Measurements from ENCODE around the gene XYLT1. TPM values are rescaled to one million over a fixed set of nuclear protein-coding genes. Genes with fewer than 3 reads are reported as not detected.

The XYLT1 gene
- total RNA-seq, 2 experiments from 2014 or later = 5.1 to 6.2 TPM

GRCh38 chr16:17105239-17105797 is 365.4 kb downstream of the XYLT1 start:
- ChIA-PET POLR2A (no interaction called here), CTCF (interaction anchor here (0.5 to 1.0 kb wide), 3 partner anchors 14 to 1349 kb away, joined by 3 read pairs; no protein-coding TSS in a partner anchor)
- H3K36me3 Mint-ChIP-seq (ENCODE audit: low read depth) = peaks cover 4% of the 10 kb centered on the region
- no peak overlapping the region for H3K27ac Mint-ChIP-seq
- intact Hi-C loops (cut with DNase I, micrococcal nuclease) = no loop called here
- DNase-seq = no peak
- ATAC-seq = no peak
- peaks cover 9% of the 10 kb centered on the region for H3K4me1 Mint-ChIP-seq
- H3K4me3 Mint-ChIP-seq = no peak overlapping the region
- peaks cover 3% of the 10 kb centered on the region for H3K9me3 Mint-ChIP-seq (ENCODE audit: low read depth)
- no peaks in the 10 kb centered on the region for H3K27me3 Mint-ChIP-seq

- DNase-seq (no peak), ATAC-seq (no peak)
- intact Hi-C loops (cut with DNase I, micrococcal nuclease) = no loop called here
- POLR2A ChIA-PET = no interaction called here
- Mint-ChIP-seq H3K36me3 (ENCODE audit: low read depth) (no peaks in the 10 kb centered on the region), H3K4me3 (no peak overlapping the region), H3K27me3 (no peaks in the 10 kb centered on the region), H3K4me1 (peaks cover 9% of the 10 kb centered on the region), H3K27ac (peak overlapping the region; percentile 32), H3K9me3 (ENCODE audit: low read depth) (peaks cover 3% of the 10 kb centered on the region)
- CTCF ChIA-PET = interaction anchor here (1.0 kb wide), 1 partner anchor 15 kb away, joined by 3 read pairs; no protein-coding TSS in a partner anchor
These were observed 366.1 kb downstream of the XYLT1 start for GRCh38 chr16:17104654-17105053.

- Mint-ChIP-seq H3K27ac (no peak overlapping the region), H3K36me3 (ENCODE audit: low read depth) (no peaks in the 10 kb centered on the region), H3K4me1 (peaks cover 9% of the 10 kb centered on the region), H3K4me3 (no peak overlapping the region), H3K9me3 (ENCODE audit: low read depth) (peaks cover 3% of the 10 kb centered on the region), H3K27me3 (no peaks in the 10 kb centered on the region)
- POLR2A ChIA-PET = no interaction called here
- DNase-seq (no peak), ATAC-seq (no peak)
- intact Hi-C loops (cut with DNase I, micrococcal nuclease) = no loop called here
- CTCF ChIA-PET = no interaction called here
These were observed 367.5 kb downstream of the XYLT1 start for GRCh38 chr16:17103216-17103615.

GRCh38 chr16:17101646-17102045 is 369.1 kb downstream of the XYLT1 start:
- peak; percentile 79 for ATAC-seq
- Mint-ChIP-seq H3K27me3 (no peaks in the 10 kb centered on the region), H3K4me1 (peaks cover 9% of the 10 kb centered on the region), H3K4me3 (no peak overlapping the region), H3K9me3 (ENCODE audit: low read depth) (peaks cover 3% of the 10 kb centered on the region), H3K27ac (no peak overlapping the region), H3K36me3 (ENCODE audit: low read depth) (no peaks in the 10 kb centered on the region)
- intact Hi-C loops (cut with DNase I, micrococcal nuclease) = no loop called here
- peak; percentile 12 for DNase-seq
- ChIA-PET POLR2A (interaction anchor here (0.6 kb wide), 1 partner anchor 75 kb away, joined by 3 read pairs; no protein-coding TSS in a partner anchor), CTCF (interaction anchor here (0.6 kb wide), 1 partner anchor 44 kb away, joined by 3 read pairs; no protein-coding TSS in a partner anchor)

- ChIA-PET CTCF (no interaction called here), POLR2A (no interaction called here)
- Mint-ChIP-seq H3K9me3 (ENCODE audit: low read depth) (peaks cover 3% of the 10 kb centered on the region), H3K27me3 (no peaks in the 10 kb centered on the region), H3K4me3 (no peak overlapping the region), H3K27ac (no peak overlapping the region), H3K36me3 (ENCODE audit: low read depth) (no peaks in the 10 kb centered on the region), H3K4me1 (no peaks in the 10 kb centered on the region)
- no peak for ATAC-seq
- intact Hi-C loops (cut with DNase I, micrococcal nuclease) = no loop called here
- DNase-seq = no peak
These were observed 372.1 kb downstream of the XYLT1 start for GRCh38 chr16:17098685-17099084.

GRCh38 chr16:17084130-17084529 is 386.6 kb downstream of the XYLT1 start:
- Mint-ChIP-seq H3K4me3 (no peak overlapping the region), H3K36me3 (ENCODE audit: low read depth) (no peaks in the 10 kb centered on the region), H3K27me3 (no peaks in the 10 kb centered on the region), H3K9me3 (ENCODE audit: low read depth) (no peaks in the 10 kb centered on the region), H3K27ac (no peak overlapping the region), H3K4me1 (no peaks in the 10 kb centered on the region)
- no peak for DNase-seq
- CTCF ChIA-PET = no interaction called here
- intact Hi-C loops (cut with DNase I, micrococcal nuclease) = no loop called here
- no peak for ATAC-seq
- POLR2A ChIA-PET = no interaction called here

GRCh38 chr16:17083628-17084027 is 387.1 kb downstream of the XYLT1 start:
- Mint-ChIP-seq H3K4me1 (no peaks in the 10 kb centered on the region), H3K27me3 (no peaks in the 10 kb centered on the region), H3K27ac (no peak overlapping the region), H3K36me3 (ENCODE audit: low read depth) (no peaks in the 10 kb centered on the region), H3K9me3 (ENCODE audit: low read depth) (no peaks in the 10 kb centered on the region), H3K4me3 (no peak overlapping the region)
- no peak for ATAC-seq
- no peak for DNase-seq
- intact Hi-C loops (cut with DNase I, micrococcal nuclease) = no loop called here
- ChIA-PET POLR2A (no interaction called here), CTCF (no interaction called here)

GRCh38 chr16:17082095-17082882 is 388.5 kb downstream of the XYLT1 start:
- Mint-ChIP-seq H3K27ac (no peak overlapping the region), H3K36me3 (ENCODE audit: low read depth) (no peaks in the 10 kb centered on the region), H3K4me3 (no peak overlapping the region), H3K4me1 (no peaks in the 10 kb centered on the region), H3K9me3 (ENCODE audit: low read depth) (no peaks in the 10 kb centered on the region), H3K27me3 (no peaks in the 10 kb centered on the region)
- ChIA-PET CTCF (interaction anchor here (0.7 kb wide), 1 partner anchor 710 kb away, joined by 3 read pairs; no protein-coding TSS in a partner anchor), POLR2A (no interaction called here)
- ATAC-seq (no peak), DNase-seq (no peak)
- intact Hi-C loops (cut with DNase I, micrococcal nuclease) = no loop called here

GRCh38 chr16:17080105-17080504 is 390.7 kb downstream of the XYLT1 start:
- H3K9me3 Mint-ChIP-seq (ENCODE audit: low read depth) = no peaks in the 10 kb centered on the region
- no peaks in the 10 kb centered on the region for H3K27me3 Mint-ChIP-seq
- H3K27ac Mint-ChIP-seq = no peak overlapping the region
- no peak overlapping the region for H3K4me3 Mint-ChIP-seq
- intact Hi-C loops (cut with DNase I, micrococcal nuclease) = no loop called here
- ChIA-PET CTCF (no interaction called here), POLR2A (interaction anchor here (0.7 kb wide), 1 partner anchor 12 kb away, joined by 3 read pairs; no protein-coding TSS in a partner anchor)
- no peaks in the 10 kb centered on the region for H3K4me1 Mint-ChIP-seq
- ATAC-seq (no peak), DNase-seq (no peak)
- no peaks in the 10 kb centered on the region for H3K36me3 Mint-ChIP-seq (ENCODE audit: low read depth)

GRCh38 chr16:17078931-17079631 is 391.7 kb downstream of the XYLT1 start:
- H3K27ac Mint-ChIP-seq = no peak overlapping the region
- no peaks in the 10 kb centered on the region for H3K36me3 Mint-ChIP-seq (ENCODE audit: low read depth)
- ATAC-seq = no peak
- no peak for DNase-seq
- H3K27me3 Mint-ChIP-seq = no peaks in the 10 kb centered on the region
- no peaks in the 10 kb centered on the region for H3K4me1 Mint-ChIP-seq
- intact Hi-C loops (cut with DNase I, micrococcal nuclease) = no loop called here
- H3K9me3 Mint-ChIP-seq (ENCODE audit: low read depth) = no peaks in the 10 kb centered on the region
- no peak overlapping the region for H3K4me3 Mint-ChIP-seq
- ChIA-PET CTCF (interaction anchor here (0.6 kb wide), 1 partner anchor 11 kb away, joined by 3 read pairs; no protein-coding TSS in a partner anchor), POLR2A (no interaction called here)

- ATAC-seq (no peak), DNase-seq (no peak)
- ChIA-PET POLR2A (no interaction called here), CTCF (no interaction called here)
- no peaks in the 10 kb centered on the region for H3K27me3 Mint-ChIP-seq
- intact Hi-C loops (cut with DNase I, micrococcal nuclease) = no loop called here
- no peaks in the 10 kb centered on the region for H3K9me3 Mint-ChIP-seq (ENCODE audit: low read depth)
- H3K4me1 Mint-ChIP-seq = peaks cover 4% of the 10 kb centered on the region
- H3K4me3 Mint-ChIP-seq = no peak overlapping the region
- no peak overlapping the region for H3K27ac Mint-ChIP-seq
- no peaks in the 10 kb centered on the region for H3K36me3 Mint-ChIP-seq (ENCODE audit: low read depth)
These were observed 393.8 kb downstream of the XYLT1 start for GRCh38 chr16:17076818-17077498.
